ENCODE data around the gene TSC22D1.
"Not testable (repeated sequence)": the region's sequence is repeated elsewhere in the genome, so short reads cannot be mapped to it uniquely, and the experiment has no call there.

The TSC22D1 gene

GRCh38 chr13:44498969-44499368 is 77.2 kb downstream of the TSC22D1 start:
- DNase-seq: no peak

DNA sequence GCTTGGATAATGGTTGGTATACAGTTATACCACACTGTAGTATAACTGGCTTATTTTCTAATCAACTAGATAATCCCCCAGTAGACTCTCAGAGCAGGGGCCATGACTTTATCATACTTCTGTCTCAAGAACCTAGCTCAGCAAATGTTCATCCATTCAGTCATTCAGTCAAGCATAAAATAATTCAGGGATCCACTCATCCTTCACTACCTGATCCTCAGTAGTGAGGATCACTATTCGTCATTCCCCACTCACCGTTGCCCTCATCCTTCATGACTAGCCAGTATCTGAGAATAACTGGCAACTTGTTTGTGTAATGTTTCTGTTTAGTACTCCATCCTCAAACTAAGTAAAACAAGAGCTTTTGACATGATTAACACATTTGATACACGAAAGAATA is 77.6 kb downstream of the TSC22D1 start:
- no peak for DNase-seq

- no peak for DNase-seq
Observed at GRCh38 chr13:44497801-44498200, 78.3 kb downstream of the TSC22D1 start.

- DNase-seq: no peak
Observed at GRCh38 chr13:44493213-44493812, 82.8 kb downstream of the TSC22D1 start.

DNA sequence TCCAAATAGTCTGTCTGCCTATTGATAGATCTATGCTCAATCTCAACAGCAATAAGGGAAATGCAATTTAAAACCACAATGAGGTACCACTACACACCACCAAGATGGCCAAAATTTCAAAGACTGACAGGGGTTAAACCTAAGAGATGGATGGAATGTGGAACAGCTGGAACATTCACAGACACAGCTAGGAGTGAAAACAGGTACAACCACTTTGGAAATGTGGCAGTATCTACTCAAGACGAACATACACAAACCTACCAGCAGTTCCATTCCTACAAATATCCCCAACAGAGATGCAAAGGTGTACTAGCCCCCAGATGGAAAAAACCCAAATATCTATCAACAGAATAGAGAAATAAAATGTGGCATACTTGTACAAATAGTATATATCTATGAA is 86.4 kb downstream of the TSC22D1 start:
- no peak for DNase-seq

DNA sequence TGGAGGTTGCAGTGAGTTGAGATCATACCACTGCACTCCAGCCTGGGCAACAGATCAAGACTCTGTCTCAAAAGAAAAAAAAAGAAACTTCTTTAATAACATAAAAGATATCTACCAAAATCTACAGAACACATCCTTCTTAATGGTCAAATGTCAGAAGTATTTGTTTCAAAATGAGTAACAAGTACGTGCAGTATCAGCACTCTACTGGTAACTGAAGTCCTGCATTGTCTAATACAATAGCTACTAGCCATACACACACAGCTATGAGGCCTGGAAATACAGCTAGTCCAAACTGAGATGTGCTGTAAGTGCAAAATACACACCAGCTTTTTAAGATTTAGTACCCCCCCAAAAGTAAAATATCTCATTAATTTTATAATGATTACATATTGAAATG is 88.1 kb downstream of the TSC22D1 start:
- no peak for DNase-seq

DNA sequence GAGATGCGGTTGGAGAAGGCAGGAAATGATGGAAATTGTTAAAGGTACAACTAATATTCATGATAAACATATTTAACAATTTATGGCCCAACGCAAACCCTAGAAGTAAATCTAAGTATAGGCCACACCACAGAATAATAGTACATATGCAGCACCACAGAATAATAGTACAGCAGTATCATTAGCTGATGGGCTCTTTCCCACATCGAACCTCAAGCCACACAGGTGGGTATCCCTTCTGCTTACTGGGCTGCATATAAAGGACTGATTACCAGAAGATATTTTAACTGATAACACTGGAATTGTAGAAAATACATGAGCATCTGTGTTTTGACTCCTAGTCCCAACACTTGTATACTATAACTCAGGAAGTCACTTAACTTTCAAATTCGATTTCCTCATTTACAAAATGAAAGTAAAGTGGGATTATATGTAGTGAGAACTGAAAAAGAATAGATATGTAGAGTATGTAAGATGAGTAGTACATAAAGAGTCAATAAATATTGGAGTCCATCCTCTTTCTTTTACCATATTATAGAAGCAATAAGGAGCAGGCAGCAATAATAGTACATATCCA is 91.5 kb downstream of the TSC22D1 start:
- DNase-seq: no peak

DNA sequence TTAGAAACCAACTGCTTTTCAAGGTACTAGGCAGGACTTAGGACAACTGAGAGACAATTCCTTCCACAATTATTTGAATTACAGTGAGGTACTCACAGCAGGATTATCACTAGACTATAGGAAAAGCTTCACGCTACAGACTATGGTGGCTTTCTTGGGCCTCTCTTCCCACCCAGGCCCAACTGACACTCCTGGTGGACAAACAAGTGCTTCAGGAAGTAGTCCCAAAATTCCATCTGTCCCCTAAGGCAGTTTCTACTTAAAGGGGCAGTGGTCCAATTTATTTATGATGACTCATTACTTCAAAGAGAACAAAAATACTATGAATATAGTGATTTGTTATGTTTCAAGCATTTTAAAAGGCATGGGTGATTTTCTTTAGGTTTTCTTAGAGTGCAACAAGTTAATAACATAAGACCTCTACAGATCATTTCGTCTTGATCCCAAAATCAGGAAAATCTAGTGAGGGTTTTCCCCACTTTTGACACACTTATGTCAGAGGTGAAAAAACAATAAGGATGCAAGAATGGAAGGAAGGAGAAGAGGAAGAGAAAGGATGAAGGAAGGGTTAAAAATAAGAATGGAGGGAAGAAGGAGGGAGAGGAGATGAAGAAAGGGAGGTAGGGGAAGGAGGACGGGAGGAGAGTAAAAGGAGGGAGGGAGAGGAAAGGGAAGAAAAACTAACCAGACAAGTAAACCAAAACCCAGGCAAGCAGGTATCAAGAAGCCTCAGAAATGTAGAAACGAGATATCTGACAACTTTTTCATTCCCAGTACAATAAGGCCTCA is 101.8 kb downstream of the TSC22D1 start:
- no peak for DNase-seq

GRCh38 chr13:44471686-44472085 is 104.4 kb downstream of the TSC22D1 start:
- no peak for DNase-seq

DNA sequence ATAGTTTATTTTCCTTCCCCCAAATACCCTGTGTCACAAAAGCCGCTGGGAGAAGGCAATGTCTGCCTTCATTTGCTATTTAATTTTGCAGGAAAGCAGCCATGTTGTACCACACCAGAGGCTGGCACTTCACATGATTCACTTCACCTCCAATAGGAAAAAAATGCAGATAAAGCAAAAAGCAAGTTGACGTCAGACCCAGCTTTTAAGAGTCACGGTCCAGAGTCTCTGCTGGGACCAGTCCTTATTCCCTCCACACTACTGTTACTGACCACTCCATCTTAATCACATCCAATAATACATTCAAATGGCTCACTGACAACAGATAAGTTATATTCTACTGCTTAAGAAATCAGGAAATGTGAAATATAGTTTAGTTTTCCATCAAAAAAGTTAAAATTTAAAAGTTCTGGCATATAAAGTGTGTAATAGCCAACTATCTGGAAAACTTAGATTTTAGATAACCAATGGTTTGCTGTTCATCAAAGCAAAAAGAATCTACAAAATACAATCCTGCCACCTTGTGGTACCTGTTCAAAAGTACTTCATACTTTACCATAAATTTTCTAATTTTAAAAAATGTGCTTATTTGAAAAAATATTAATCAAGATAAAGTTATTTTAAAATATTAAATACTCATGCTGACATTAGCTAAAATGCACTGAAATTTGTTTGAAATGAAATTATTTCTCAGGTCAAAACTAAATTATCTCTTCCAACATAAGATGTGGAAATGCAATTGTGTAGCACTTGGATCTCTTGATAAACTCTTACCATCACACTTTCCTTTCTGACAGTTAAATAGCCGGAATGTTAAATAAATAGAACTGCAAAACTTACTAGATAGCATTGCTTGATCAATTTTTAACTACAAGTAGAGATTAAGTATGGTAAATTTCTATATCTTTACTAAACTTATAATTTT is 105.2 kb downstream of the TSC22D1 start:
- DNase-seq: no peak

DNA sequence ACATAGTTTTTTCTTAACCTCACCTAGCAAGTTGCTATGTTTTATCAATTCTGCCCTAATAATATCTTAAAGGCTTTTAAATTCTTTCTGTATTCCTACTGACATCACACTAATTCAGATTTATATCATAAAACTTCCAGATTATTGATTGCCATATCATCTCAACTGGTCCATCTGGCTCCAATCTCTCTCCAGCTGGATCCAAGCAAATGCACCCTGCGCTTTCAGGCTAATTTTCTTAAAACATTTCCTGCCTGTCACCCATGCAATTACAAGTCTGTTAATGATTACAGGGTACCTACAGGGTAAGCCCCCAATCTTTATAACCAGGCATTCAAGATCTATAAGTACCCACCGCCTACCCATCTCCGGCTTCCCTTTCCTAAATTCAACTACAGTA is 107.3 kb downstream of the TSC22D1 start:
- no peak for DNase-seq

DNA sequence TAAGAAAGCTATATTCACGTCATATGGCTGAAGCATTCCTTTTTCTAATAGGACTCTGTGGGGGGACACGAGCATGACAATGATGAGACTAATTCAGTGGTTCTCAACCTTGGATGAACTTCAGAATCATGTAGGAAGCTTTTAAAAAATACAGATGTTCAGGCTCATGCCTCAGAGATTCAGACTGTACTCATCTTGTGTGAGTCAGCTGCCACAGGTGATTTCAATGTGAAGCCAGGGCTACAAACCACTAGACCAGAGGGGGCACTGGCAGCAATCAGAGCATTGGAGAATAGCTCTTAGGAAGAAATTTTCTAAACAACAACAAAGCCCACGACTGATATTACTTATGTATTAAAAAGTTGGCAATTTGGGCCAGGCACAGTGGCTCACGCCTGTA is 110.8 kb downstream of the TSC22D1 start:
- DNase-seq: no peak

DNA sequence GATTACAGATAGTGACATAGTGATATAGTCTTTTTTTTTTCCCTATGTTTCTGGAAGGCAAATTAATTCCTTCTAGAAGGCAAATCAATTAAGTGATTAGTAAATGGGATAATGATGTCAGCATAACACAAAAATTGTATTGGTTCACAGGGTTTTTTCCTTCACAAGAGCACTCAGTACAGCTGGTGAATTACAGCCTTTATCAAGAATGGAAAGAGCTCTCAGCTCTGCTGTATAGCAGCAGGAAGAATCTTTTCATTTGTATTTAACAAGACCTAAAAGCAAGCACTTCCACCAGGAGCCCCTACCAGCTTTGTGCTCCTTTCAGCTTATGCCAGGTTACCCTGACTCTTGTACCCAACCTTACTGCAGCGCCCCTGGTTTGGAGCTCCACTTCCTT is 111.7 kb downstream of the TSC22D1 start:
- no peak for DNase-seq

DNA sequence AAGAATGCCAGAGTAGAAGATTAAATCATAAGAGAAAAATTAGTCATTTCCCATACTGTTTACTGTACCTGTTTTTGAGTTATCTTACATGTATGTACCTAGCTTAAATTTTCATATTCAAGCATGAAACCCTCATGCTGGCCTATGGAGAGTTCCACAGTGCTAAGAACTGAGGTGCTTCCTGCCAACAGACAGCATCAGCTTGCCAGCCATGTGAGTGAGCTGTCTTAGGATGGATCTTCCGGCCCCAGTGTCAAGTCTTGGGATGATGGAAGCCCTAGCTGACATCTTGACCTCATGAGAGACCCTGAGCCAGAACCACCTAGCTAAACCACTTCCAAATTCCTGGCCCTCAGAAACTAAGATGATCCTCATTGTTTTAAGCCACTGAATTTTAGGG is 112.4 kb downstream of the TSC22D1 start:
- DNase-seq: no peak

DNA sequence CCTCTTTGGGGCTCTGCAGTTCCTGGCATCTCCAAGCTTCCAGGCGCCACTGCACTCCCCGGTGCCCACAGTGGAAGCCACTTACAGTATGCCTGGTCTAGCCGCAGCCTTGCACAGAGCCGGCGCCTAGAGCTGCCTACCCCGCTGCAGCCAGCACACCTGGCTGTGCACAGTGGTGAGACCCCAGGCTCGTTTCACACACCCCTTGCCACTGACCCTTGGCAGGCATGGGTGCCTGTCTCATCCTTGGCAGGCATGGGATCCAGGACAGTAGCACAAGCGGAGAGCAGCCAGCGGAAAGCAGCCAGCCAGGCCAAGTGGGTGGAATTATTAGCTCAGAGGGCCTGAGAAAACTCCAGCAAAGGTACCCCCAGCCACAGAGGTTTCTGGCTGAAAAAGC is 116.5 kb downstream of the TSC22D1 start:
- no peak for DNase-seq

DNA sequence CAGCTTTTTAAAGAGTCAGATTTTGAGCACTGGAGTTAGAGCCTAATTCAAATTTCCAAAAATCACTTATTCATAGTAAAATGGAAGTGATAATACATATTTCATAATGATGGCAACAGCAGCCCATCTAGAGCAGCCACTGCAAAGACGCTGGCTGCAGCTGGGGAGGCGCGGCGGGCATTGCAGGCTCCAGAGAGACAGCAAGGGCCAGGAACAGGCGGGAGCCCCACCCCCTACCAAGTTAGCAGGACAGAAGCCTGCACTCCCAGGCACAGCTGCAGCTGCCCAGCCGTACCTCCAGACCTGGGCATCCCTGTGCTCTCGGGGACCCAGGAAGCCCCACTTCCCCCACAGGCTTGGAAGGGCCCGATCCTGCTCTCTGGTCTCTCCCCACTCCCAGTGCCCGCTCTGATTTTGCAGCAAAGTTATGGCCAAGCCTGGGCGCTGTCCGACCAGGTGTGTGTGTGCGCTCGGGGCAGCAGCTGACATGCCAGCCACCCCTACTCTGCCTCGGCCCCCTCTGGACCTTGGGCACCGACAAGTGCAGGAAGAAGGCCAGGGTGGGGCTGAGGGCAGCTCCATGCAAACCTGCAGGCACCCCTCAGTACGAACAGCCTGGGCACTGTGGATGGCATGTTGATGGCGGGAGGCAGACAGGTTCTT is 117.7 kb downstream of the TSC22D1 start:
- DNase-seq: no peak

DNA sequence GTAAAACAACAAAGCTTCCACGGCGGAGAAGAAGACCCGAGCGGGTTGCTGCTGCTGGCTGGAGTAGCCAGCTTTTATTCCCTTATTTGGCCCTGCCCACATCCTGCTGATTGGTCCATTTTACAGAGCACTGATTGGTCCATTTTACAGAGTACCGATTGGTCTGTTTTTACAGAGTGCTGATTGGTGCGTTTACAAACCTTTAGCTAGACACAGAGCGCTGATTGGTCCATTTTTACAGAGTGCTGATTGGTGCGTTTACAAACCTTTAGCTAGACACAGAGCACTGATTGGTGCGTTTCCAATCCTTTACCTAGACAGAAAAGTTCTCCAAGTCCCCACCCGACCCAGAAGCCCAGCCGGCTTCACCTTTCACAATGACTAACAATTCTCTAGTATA is 119.9 kb downstream of the TSC22D1 start:
- DNase-seq: not testable (repeated sequence)

- no peak for DNase-seq
Observed at GRCh38 chr13:44455769-44456168, 120.4 kb downstream of the TSC22D1 start.

- no peak for DNase-seq
Observed at GRCh38 chr13:44453881-44454280, 122.2 kb downstream of the TSC22D1 start.

GRCh38 chr13:44453069-44453468 is 123.1 kb downstream of the TSC22D1 start:
- DNase-seq: no peak

- no peak for DNase-seq
Observed at GRCh38 chr13:44452418-44452817, 123.7 kb downstream of the TSC22D1 start.

DNA sequence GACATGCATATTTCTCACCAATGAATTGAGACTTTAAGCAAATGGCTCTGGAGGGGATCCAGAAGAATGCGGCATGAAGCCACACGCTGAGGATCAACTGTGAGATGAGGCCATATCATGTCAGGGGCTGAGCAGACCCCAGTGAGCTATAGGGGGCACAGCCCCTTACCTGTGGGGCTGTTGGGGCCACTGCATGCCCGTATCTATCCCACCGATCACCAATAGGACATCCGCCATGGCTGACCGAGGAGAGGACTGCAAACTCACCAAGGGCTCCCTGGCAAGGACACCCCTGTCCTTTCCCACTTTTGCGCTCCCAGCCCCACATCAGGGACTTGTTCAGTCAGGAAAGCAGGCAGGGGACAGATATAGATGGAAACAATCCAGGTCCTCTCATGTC is 124.5 kb downstream of the TSC22D1 start:
- DNase-seq: no peak

- DNase-seq: no peak
Observed at GRCh38 chr13:44451126-44451525, 125.0 kb downstream of the TSC22D1 start.
